GM23248 (cell line): ENCODE measurements around the gene BATF. TPM values are rescaled to one million over a fixed set of nuclear protein-coding genes. Genes with fewer than 3 reads are reported as not detected.
A peak's percentile ranks its signal among the peaks of the same experiment; 100 is the strongest.

Experiments
- DNase-seq: peaks from one replicate; pipeline ENCODE4 v3.0.0-alpha.2; 2015
- H2AFZ ChIP-seq: fragments of 200-600 bp; sonication (generic); 2 replicates; pipeline ENCODE4 v1.6.1; 2016; ENCODE audit warnings: antibody characterized with exemption
- H3F3A ChIP-seq: fragments of 200-600 bp; sonication (generic); 2 replicates; pipeline ENCODE4 v1.6.1; 2016; ENCODE audit warnings: mild to moderate bottlenecking, antibody characterized with exemption, mixed run types; ENCODE audit not compliant: insufficient read depth
- H3K27ac ChIP-seq: fragments of 200-600 bp; sonication (generic); 2 replicates; pipeline ENCODE4 v1.5.1; 2016; ENCODE audit warnings: mild to moderate bottlenecking
- H3K27me3 ChIP-seq: fragments of 200-600 bp; sonication (generic); replicated peaks from 2 replicates; pipeline ENCODE4 v1.6.1; 2016; ENCODE audit warnings: mild to moderate bottlenecking; ENCODE audit not compliant: insufficient read depth
- H3K36me3 ChIP-seq: fragments of 200-600 bp; sonication (generic); 2 replicates; pipeline ENCODE4 v1.6.1; 2016; ENCODE audit warnings: low read depth, mild to moderate bottlenecking
- H3K4me1 ChIP-seq: fragments of 200-600 bp; sonication (generic); 2 replicates; pipeline ENCODE4 v1.6.1; 2016; ENCODE audit warnings: mild to moderate bottlenecking; ENCODE audit not compliant: insufficient read depth
- H3K4me2 ChIP-seq: fragments of 200-600 bp; sonication (generic); one replicate; pipeline ENCODE4 v1.6.1; 2016; ENCODE audit warnings: mild to moderate bottlenecking; ENCODE audit not compliant: unreplicated experiment
- H3K4me3 ChIP-seq: fragments of 200-600 bp; sonication (generic); 2 replicates; pipeline ENCODE4 v1.5.1; 2016; ENCODE audit warnings: mild to moderate bottlenecking
- H3K79me2 ChIP-seq: fragments of 200-600 bp; sonication (generic); 2 replicates; pipeline ENCODE4 v1.6.1; 2016; ENCODE audit warnings: mild to moderate bottlenecking; ENCODE audit not compliant: insufficient read depth
- H3K9ac ChIP-seq: fragments of 200-600 bp; sonication (generic); 2 replicates; pipeline ENCODE4 v1.6.1; 2016; ENCODE audit warnings: mild to moderate bottlenecking
- H3K9me2 ChIP-seq: fragments of 200-600 bp; sonication (generic); 2 replicates; pipeline ENCODE4 v1.6.1; 2016; ENCODE audit warnings: mixed run types, mild to moderate bottlenecking, moderate library complexity; ENCODE audit not compliant: insufficient read depth
- H3K9me3 ChIP-seq: fragments of 200-600 bp; sonication (generic); one replicate; pipeline ENCODE4 v1.6.1; 2017; ENCODE audit warnings: low read depth
- H4K20me1 ChIP-seq: fragments of 200-600 bp; sonication (generic); 2 replicates; pipeline ENCODE4 v1.6.0; 2016; ENCODE audit not compliant: insufficient read depth
- EZH2 ChIP-seq: fragments of 200-600 bp; sonication (generic); IDR thresholded peaks from 2 replicates; pipeline ENCODE4 v1.6.1; 2018; ENCODE audit warnings: antibody characterized with exemption, mild to moderate bottlenecking; ENCODE audit not compliant: insufficient read depth, poor library complexity, severe bottlenecking
- EZH2phosphoT487 ChIP-seq: fragments of 200-600 bp; sonication (generic); IDR thresholded peaks from 2 replicates; pipeline ENCODE4 v1.6.1; 2018; ENCODE audit warnings: antibody characterized with exemption, moderate library complexity, mild to moderate bottlenecking, low read depth; ENCODE audit not compliant: insufficient read depth
- WGBS, 2 experiments: methylation state at CpG; one replicate each; pipeline ENCODE4 v1.1.6; 2015 to 2017; ENCODE audit warnings: low lambda C conversion rate in 2 of 2, low coverage in 1 of 2; ENCODE audit errors: missing lambda C conversion rate in 2 of 2; 5-methylcytosine and 5-hydroxymethylcytosine counted together
- in situ Hi-C: fragments of 300-500 bp; cut with MboI; formaldehyde crosslinking; loops from 2 replicates; pipeline ENCODE4 v1.15.0; 2020
- polyA plus RNA-seq: library from polyadenylated mRNA; unstranded; fragments of >200 nt; fragmentation: Nextera tagmentation; extraction: Ambion mirVana; gene quantifications from 2 replicates; pipeline ENCODE4 v1.2.1, GENCODE V29; 2016
- total RNA-seq: library from RNA; depleted of rRNA; stranded (reverse); fragments of >200 nt; shearing (Covaris generic); gene quantifications from 2 replicates; pipeline ENCODE4 v1.2.3, GENCODE V29; 2014

The BATF gene
- total and polyA plus RNA-seq, 2 experiments from 2014 or later: not detected

DNA sequence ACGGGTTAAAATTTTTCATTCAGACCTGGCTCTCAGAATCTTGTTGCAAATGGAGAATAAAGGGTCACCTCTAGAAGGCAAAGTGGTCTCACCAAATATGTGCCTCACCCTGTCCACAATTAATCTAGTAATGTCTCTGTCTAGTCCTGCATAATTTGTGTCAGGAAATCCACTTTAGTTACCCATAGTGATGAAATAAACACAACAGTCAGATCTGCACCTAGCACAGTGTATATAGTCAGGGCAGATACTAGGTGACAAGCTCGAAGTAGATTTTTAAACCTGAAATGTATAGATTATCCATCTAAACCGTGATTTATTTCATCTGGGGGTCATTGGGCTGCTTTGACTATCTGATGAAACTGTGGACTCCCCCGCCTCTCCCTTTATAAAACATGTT is 40.2 kb downstream of the BATF start:
- 0 out of 2 replicates have a peak, but pooled peaks cover 6% of the 10 kb centered on the region for H3K4me1 ChIP-seq
- no peaks in the 10 kb centered on the region for H3K79me2 ChIP-seq
- H3K27me3 ChIP-seq: peaks cover 15% of the 10 kb centered on the region
- in situ Hi-C loops: no loop called here
- no peak overlapping the region for H3K9ac ChIP-seq
- H3K4me3 ChIP-seq: no peak overlapping the region
- H3F3A ChIP-seq: peaks cover 5% of the 10 kb centered on the region; the same call in 1 of the 2 replicates
- TF ChIP-seq EZH2phosphoT487 (no peak), EZH2 (no peak)
- no peak for DNase-seq
- no peaks in the 10 kb centered on the region for H3K9me2 ChIP-seq
- H4K20me1 ChIP-seq: no peaks in the 10 kb centered on the region
- H3K9me3 ChIP-seq: no peaks in the 10 kb centered on the region
- no peak overlapping the region for H2AFZ ChIP-seq
- H3K27ac ChIP-seq: no peak overlapping the region
- H3K36me3 ChIP-seq: no peaks in the 10 kb centered on the region
- WGBS, 2 experiments: 43 to 46% methylated on average over 4 of the region's 4 CpGs
- H3K4me2 ChIP-seq: no peak overlapping the region

DNA sequence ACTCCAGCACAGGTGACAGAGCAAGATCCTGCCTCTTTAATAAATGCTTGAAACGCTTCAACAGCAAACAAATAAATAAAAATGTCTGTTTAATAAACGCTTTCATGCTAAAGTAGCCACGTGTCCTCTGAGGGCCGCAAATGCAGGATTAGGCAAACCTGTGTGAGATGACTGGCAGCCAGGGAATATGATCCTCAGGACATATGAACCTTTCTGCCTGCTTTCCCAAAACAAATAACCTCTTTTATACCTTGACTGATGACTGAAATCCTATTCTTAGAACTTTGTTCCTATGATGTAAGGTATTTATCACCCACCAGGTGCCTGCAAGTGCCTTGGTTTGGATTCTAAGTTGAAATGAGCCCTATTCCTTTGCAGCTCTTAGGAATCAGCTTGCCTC is 41.7 kb downstream of the BATF start:
- Histone ChIP-seq H3K9ac (no peak overlapping the region), H3K9me3 (no peaks in the 10 kb centered on the region), H3K27me3 (peaks cover 20% of the 10 kb centered on the region), H3K79me2 (no peaks in the 10 kb centered on the region), H3K36me3 (no peaks in the 10 kb centered on the region), H3K4me2 (no peak overlapping the region), H4K20me1 (no peaks in the 10 kb centered on the region), H3K4me1 (0 out of 2 replicates have a peak, but pooled peaks cover 6% of the 10 kb centered on the region), H2AFZ (no peak overlapping the region), H3K27ac (no peak overlapping the region), H3K9me2 (no peaks in the 10 kb centered on the region), H3F3A (peaks cover 5% of the 10 kb centered on the region; the same call in 1 of the 2 replicates), H3K4me3 (no peak overlapping the region)
- no peak for DNase-seq
- WGBS, 2 experiments: 45 to 52% methylated on average over 4 of the region's 4 CpGs
- in situ Hi-C loops: no loop called here
- TF ChIP-seq EZH2phosphoT487 (no peak), EZH2 (no peak)

DNA sequence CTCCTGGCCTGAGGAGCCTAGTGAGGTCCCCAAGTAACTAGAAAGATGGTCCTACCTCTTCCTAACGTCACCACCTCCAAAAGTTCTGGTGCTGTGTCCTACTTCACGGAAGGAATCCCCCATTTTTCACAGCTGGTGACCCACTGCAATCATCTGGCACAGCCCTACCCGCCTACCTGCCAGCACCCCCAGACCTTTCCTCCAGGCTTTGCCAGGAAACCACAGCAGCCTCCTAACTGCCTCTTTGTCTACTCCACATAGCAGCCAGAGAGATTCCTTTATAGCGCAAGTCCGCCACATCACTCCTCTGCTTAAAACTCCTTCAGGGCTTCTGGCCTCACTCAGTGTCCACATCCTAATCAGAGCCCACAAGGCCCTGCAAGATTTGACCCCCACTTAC is 42.8 kb downstream of the BATF start:
- 78 to 79% methylated on average over 5 of the region's 5 CpGs for WGBS, 2 experiments
- H3K9me2 ChIP-seq: no peaks in the 10 kb centered on the region
- no peaks in the 10 kb centered on the region for H3K9me3 ChIP-seq
- no peaks in the 10 kb centered on the region for H3K36me3 ChIP-seq
- in situ Hi-C loops: no loop called here
- H3F3A ChIP-seq: no peaks in the 10 kb centered on the region
- no peak overlapping the region for H3K4me2 ChIP-seq
- H3K4me1 ChIP-seq: no peaks in the 10 kb centered on the region
- no peaks in the 10 kb centered on the region for H3K79me2 ChIP-seq
- no peaks in the 10 kb centered on the region for H4K20me1 ChIP-seq
- no peak overlapping the region for H3K9ac ChIP-seq
- no peak overlapping the region for H3K4me3 ChIP-seq
- H3K27ac ChIP-seq: no peak overlapping the region
- H2AFZ ChIP-seq: no peak overlapping the region
- peaks cover 26% of the 10 kb centered on the region for H3K27me3 ChIP-seq
- DNase-seq: no peak
- no peak for TF ChIP-seq EZH2phosphoT487
- no peak for TF ChIP-seq EZH2

DNA sequence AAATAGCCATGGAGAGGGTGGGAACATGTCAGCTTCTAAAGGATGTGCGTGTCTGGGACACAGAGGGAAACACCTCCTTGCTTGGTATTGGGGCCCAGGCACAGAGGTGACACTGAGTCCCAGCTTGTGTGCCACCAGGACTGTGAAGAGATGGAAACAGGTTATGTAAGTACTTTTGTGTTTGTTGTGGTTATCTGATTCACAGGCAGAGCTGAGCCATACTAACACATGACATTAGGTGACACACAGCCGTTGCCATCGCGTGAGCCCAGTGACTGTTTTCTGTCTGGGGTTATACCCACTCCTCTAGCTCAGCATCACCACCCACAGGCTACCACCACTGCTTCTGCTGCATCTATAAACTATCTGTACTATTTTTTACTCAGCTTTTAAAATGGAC is 44.1 kb downstream of the BATF start:
- Histone ChIP-seq H3K9ac (no peak overlapping the region), H2AFZ (no peak overlapping the region), H3K27ac (no peak overlapping the region), H3K4me3 (no peak overlapping the region), H4K20me1 (no peaks in the 10 kb centered on the region), H3K79me2 (no peaks in the 10 kb centered on the region), H3F3A (no peaks in the 10 kb centered on the region), H3K36me3 (no peaks in the 10 kb centered on the region), H3K4me2 (no peak overlapping the region), H3K9me3 (no peaks in the 10 kb centered on the region), H3K9me2 (no peaks in the 10 kb centered on the region), H3K27me3 (peaks cover 33% of the 10 kb centered on the region), H3K4me1 (no peaks in the 10 kb centered on the region)
- 16 to 20% methylated on average over 4 of the region's 4 CpGs for WGBS, 2 experiments
- in situ Hi-C loops: no loop called here
- TF ChIP-seq EZH2phosphoT487 (no peak), EZH2 (no peak)
- peak; percentile 55 for DNase-seq

DNA sequence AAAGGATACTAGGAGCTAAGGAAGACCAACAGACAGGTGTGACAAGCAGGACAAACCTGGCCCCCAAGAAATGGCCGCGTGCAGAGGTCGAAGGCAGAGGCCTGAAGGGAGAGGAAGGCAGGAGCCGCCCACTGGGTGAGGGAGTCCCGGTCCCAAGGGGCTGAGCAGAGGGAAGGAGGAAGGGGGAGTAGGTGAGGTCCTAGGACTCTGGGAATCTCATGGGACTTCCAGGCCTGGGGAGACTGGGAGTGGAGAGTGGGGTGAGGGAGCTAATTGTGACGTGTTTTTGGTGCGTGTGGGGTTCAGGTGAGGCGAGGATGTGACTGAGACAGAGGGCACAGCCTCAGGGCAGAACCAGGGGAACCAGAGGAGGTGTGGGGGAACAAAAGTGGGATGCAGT is 44.5 kb downstream of the BATF start:
- no peak for DNase-seq
- WGBS, 2 experiments: 64 to 65% methylated on average over 8 of the region's 8 CpGs

More for the DNA sequence above, 44.5 kb downstream of the BATF start:
- Histone ChIP-seq H3F3A (no peaks in the 10 kb centered on the region), H3K9ac (no peak overlapping the region), H3K4me3 (no peak overlapping the region), H3K36me3 (no peaks in the 10 kb centered on the region), H3K27me3 (peaks cover 33% of the 10 kb centered on the region), H3K9me3 (no peaks in the 10 kb centered on the region), H4K20me1 (no peaks in the 10 kb centered on the region), H3K4me1 (no peaks in the 10 kb centered on the region), H3K27ac (no peak overlapping the region), H3K79me2 (no peaks in the 10 kb centered on the region), H2AFZ (no peak overlapping the region), H3K9me2 (no peaks in the 10 kb centered on the region), H3K4me2 (no peak overlapping the region)
- in situ Hi-C loops: no loop called here
- TF ChIP-seq EZH2phosphoT487 (no peak), EZH2 (no peak)
